ENCODE measurements around the gene USP48. TPM values are rescaled to one million over a fixed set of nuclear protein-coding genes. Genes with fewer than 3 reads are reported as not detected.

The USP48 gene
- total RNA-seq, 1 donor from 2014 or later = 74.6 TPM

DNA sequence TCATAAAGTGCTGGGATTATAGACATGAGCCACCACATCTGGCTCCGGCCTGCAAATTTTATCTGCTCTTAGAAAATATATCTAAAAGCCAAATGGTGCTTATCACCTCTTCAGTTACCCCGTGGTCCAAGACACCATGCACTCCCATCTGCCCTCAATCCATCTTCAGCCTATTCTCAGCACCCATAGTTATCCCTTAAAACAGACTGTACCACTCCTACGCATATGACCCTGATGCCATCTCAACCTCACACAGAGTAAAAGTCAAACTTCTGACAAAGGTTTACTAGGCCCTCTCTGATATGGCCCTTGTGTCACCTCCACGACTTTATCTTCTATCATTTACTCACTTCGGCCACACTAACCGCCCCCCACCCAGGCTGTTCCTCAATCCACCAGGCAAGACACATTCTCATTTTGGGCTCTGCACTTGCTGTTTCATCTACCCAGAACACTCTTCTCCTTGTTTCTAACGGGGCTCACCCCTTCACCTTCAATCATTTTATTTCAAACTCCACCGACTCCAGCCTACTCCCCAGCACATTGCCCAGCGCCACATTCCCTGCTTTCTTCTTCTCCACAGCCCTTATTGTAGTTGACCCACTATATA, 33.0 kb downstream of the USP48 start:
- DNase-seq (ENCODE audit: low spot score) = no peak

- DNase-seq (ENCODE audit: low spot score) = no peak
Observed at GRCh38 chr1:21749109-21749508, 33.8 kb downstream of the USP48 start.

DNA sequence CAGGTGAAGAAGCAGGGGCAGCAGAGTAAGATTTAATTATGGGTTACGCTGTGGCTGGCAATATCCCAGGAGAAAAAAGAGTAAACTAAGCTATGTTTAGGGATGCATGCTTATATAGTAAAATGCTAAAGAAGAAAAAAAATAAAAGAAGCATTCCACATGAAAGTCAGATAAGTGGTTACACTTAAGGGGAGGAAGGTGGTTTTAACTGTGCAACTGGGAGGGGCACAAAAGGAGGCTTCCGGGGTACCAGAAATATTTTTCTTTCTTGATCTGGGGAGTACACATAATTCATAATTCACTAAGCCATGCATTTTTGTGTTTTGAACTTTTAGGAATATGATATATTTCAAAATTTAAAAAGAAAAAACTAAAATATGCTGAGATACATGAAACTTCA, 39.5 kb downstream of the USP48 start:
- no peak for DNase-seq (ENCODE audit: low spot score)

GRCh38 chr1:21742578-21742977, 40.4 kb downstream of the USP48 start:
- no peak for DNase-seq (ENCODE audit: low spot score)

DNA sequence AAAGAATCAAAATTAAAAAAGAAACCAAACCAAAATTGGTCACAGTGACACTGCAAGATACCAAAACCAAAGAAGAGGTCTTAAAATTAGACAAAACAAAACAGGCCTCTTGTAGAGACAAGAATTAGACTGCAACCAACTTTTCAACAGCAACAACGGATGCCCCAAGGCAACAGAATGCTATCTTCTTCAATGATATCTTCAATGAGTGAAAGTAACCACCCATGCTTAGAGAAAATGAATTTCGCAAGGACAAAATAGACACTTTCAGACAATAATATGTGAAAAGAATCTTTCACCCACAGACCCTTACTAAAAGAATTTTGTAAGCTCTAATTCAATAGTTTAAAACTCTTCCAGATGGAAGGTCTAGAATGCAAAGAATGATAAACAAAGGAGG, 41.7 kb downstream of the USP48 start:
- DNase-seq (ENCODE audit: low spot score) = no peak

DNA sequence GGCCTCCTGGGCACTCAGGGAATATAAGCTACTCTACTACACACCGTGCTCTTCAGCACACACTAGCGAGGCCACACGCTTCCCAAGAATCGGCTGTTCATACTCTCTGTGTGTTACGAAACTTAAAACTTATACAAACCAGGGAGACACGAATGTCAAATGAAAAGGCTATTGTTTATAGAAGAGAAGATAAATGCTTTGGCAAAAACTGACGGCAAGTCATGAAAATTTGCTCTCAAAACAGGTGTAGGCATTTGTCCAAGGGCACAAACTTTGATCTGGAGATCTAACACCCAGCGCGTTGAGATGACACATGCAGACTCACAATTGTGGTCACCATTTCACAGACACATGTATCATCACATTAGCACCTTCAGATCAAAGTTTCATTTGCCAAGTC, 46.1 kb downstream of the USP48 start:
- no peak for DNase-seq (ENCODE audit: low spot score)

- DNase-seq (ENCODE audit: low spot score) = no peak
Observed at GRCh38 chr1:21736011-21736410, 46.9 kb downstream of the USP48 start.

DNA sequence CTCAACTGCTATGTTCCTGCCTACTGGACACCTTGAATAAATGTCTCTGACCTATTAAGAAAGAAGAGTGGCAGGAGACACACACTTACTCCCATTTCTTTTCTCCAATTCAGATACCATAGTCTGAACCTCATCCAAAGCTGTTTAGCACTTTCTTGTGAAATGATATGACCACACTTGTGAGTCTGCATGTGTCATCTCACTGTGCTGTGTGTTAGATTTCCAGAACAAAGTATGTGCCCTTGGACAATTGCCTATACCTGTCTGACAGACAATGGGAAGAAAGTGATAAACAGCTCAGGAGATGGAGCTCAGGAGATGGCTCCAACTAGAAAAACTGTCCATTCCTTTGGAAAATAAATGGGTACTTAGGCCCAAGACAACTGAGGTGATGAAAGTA, 48.4 kb downstream of the USP48 start:
- DNase-seq (ENCODE audit: low spot score) = no peak

DNA sequence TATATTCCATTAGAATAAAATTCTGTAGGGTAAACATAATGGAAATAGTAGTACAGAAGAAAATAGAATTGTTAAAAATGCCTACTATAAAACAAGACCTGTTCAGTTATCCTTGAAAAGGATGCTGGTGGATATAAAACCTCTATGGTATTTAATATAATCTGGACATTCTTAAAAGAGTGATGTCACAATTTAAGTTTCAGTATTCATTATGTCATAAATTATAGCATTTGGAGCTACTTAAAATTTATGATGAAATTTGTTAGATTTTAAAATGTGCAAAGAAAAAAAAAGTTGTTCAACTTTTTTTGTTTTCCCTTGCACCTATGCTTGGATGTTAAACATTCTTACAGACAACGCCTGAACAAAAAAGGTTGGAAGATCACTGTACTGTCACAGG, 50.3 kb downstream of the USP48 start:
- no peak for DNase-seq (ENCODE audit: low spot score)

DNA sequence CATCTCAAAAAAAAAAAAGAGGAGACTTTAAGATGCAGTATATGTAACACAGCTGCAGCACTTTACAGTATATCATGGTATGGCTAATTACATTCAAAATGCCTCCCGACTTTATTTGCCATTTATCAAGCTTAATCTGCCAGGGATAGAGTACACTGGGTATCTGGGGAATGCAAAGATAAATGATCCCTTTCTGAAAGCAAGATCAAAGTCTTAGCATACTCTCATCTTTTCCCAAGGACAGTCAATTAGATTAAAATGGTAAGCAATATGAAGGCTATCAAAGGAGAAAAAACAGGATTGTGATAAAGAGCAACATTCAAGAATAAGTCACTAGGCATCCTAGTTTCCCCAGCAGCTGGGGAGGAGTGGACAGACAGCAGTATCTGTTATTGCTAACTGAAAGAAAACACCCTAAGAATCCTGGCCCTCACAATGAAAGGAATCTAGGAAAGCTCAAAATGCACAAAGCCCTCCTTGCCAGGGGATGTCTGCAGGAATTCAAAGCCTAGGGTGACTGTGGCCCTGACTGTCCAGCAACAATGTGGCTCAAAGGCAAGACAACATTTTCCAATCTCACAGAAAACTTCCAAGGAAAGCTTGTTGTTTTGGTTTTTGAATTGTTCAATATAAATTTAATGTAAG, 57.1 kb downstream of the USP48 start:
- peak; percentile 51 for DNase-seq (ENCODE audit: low spot score)

DNA sequence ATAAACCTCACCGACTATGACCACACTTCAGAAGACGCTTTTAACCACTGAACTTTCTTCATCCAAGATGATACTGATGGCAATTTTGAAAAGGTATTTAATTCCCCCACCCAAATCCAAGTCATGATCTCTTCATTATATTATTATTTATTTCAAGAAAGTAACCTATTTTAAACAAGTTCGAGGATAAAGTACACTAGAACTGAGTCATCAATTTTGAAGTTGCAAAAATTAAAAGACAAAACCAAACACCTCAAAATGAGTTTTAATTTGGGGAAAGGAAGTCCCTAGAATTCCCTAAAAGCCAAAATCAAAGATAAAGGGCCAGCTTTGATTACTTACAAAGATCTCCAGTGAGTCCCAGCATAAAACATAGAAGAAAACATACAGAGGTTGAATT, 58.4 kb downstream of the USP48 start:
- DNase-seq (ENCODE audit: low spot score) = no peak

DNA sequence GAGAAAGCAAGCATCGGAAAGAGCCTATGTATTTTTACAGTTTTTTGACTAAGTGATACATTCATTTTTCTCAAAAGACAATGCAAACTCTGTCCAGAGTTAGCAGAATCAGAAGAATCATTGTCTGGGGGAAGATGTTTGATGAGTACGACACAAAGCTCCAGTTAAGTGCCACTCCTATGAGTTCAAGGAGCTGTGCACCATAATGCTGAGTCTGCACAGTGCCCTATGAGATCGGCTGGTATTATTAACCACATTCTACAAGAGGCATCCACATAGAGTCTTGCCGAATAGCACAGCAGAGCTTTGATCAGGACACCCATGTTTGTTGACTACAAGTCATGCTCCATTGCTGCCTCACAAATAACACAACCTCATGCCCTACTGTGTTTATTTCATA, 58.9 kb downstream of the USP48 start:
- no peak for DNase-seq (ENCODE audit: low spot score)

DNA sequence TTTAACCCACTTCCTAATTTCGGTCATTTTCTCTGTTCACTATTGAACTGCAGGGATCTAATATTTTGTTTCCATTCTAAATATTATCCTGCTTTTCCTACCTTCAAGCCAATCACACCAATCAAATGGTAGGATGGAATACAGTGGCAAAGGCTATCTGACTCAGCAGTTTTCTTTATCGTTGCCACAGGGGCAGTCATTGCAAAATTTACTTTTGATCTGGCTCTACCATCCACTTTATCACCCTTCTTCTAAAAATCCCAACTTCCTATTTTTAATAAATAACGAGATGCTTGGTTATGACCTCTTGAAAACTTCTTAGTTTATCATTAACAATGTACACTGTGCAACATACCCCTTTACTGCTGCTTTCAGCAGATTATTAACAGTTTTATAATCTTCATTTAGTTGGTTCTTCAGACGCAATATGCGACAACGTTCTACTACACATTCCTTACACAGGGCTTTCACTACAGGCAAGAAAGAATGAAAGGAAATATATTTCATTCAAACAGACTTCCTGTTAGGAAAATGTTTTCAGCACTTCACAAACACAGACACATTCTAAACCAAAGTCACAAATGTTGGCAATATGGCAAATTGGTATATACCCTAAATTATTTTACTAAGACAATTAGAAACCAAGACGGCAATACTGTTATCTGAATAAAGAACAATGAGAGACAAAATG, 61.5 kb downstream of the USP48 start:
- peak; percentile 9 for DNase-seq (ENCODE audit: low spot score)

DNA sequence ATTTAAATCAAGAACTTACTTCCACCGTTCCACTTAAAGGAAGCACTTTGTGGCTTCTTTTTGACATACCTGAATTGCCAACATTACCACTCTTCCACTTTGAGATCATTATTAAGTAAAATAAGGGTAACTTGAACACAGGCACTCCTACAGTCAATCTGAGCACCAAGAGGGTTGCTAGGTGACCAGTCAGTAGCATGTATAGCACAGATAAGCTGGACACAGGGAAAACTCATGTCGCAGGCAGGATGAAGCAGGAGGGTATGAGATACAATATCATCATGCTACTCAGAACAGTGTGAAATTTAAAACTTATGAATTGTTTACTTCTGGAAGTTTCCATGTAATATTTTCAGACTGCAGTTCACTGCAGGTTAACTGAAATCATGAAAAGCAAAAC, 66.8 kb downstream of the USP48 start:
- no peak for DNase-seq (ENCODE audit: low spot score)

- no peak for DNase-seq (ENCODE audit: low spot score)
Observed at GRCh38 chr1:21707891-21708290, 75.1 kb downstream of the USP48 start.

GRCh38 chr1:21707086-21707840, 75.7 kb downstream of the USP48 start:
- no peak for DNase-seq (ENCODE audit: low spot score)

DNA sequence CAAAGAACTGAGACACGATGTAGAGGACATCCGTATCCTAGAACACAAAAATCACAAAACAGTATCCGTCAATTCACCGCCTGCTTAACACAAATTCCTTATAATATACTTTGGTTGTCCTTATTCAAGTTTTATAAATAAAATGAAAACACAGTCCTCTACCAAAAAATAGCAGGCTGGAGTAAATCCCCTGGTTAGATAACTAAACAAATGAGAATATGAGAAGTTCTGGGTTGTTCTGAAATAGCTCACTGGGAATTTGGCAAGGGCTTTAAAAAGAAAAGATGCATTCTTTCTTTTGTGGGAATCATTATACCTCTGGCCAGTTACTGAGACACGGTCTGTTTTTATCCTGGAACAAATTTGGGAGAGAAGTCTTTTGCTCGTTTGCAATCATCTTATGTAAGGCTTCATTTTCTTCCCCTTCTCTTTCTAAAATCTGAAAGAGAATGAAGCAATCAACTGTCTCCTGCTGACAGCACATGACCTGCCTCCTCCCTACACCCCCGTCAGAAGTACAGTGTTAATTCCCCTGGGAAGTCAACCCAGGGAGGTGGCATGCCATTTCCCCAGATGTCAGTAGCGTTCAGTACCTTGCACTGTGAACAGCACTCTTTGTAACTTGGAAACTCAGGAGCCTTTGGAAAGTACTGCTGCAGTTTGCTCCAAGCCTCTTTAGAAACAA, 76.7 kb downstream of the USP48 start:
- no peak for DNase-seq (ENCODE audit: low spot score)

- DNase-seq (ENCODE audit: low spot score) = no peak
Observed at GRCh38 chr1:21705303-21705980, 77.5 kb downstream of the USP48 start.

DNA sequence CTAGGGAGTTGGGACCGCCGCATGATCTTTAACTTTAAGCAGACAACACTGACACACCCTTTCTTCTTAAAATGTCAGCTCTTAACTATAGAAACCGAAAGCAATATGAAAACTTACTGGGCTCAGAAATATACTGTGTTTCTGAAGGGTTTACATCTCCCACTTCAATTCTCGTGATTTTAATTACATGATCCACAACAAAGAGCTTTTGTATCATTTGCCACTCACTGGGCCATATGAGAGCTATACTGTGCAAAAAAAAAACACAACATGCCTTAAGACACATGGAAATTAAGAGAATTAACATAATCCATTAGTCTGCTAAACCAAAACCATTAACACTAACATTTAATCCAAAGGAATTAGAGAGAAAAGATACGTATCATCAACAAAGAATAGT, 78.8 kb downstream of the USP48 start:
- no peak for DNase-seq (ENCODE audit: low spot score)

- DNase-seq (ENCODE audit: low spot score) = no peak
Observed at GRCh38 chr1:21703318-21703963, 79.5 kb downstream of the USP48 start.

DNA sequence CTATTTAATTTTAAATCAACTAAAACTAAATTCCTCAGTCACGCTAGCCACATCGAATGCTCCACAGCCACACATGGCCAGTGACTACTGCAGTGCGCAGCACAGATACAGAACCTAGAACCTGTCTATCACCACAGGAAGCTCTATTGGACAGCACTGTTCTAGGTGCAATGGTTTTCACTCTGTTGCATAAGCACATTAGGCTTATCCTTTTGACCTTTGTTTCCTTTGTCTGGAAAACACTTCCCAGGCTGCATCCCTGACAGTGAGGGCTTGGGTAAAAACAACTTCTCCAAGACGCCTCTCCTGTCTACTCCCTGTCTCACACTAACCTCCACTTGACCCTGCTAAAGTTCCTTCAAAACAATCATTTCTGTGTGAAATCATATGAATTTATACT, 80.2 kb downstream of the USP48 start:
- no peak for DNase-seq (ENCODE audit: low spot score)

All from umbilical cord (tissue), 2 donors.